D721Med (cell line): Measurements from ENCODE around the gene HECTD1.
"Not testable (repeated sequence)": the region's sequence is repeated elsewhere in the genome, so short reads cannot be mapped to it uniquely, and the experiment has no call there.

Experiments used
- DNase-seq: peaks from one replicate; pipeline ENCODE4 v3.0.0; 2011; ENCODE audit warnings: low spot score; ENCODE audit not compliant: insufficient read length
- FAIRE-seq: peaks from 2 replicates; lab custom pipeline; 2011; peaks lifted over from hg19 to GRCh38; lab: Jason Lieb, UNC
- CTCF ChIP-seq: IDR thresholded peaks from 2 replicates; pipeline ENCODE4 v1.5.1; 2012; ENCODE audit warnings: mild to moderate bottlenecking, control low read depth; ENCODE audit not compliant: insufficient read depth; ENCODE audit errors: missing control alignments

Gene HECTD1

GRCh38 chr14:31106768-31107167 lies 100.8 kb downstream of the HECTD1 start:
- FAIRE-seq, result no peak
- no peak for TF ChIP-seq CTCF

GRCh38 chr14:31097081-31097480 lies 110.5 kb downstream of the HECTD1 start:
- no peak for FAIRE-seq
- no peak for DNase-seq
- no peak for TF ChIP-seq CTCF

More at GRCh38 chr14:31106768-31107167, 100.8 kb downstream of the HECTD1 start:
- no peak for DNase-seq

- no peak for DNase-seq
- FAIRE-seq, result no peak
- no peak for TF ChIP-seq CTCF
Measured at GRCh38 chr14:31096255-31096654, 111.3 kb downstream of the HECTD1 start.

- not testable (repeated sequence) for DNase-seq, FAIRE-seq
Measured at GRCh38 chr14:31095817-31096216, 111.8 kb downstream of the HECTD1 start.

- not testable (repeated sequence) for DNase-seq, FAIRE-seq
Measured at GRCh38 chr14:31093884-31094839, 113.4 kb downstream of the HECTD1 start.

- no peak for TF ChIP-seq CTCF
- FAIRE-seq (no peak), DNase-seq (no peak)
Measured at GRCh38 chr14:31092160-31092708, 115.4 kb downstream of the HECTD1 start.

- FAIRE-seq, result no peak
- no peak for DNase-seq
- TF ChIP-seq CTCF, result no peak
Measured at GRCh38 chr14:31090883-31091764, 116.5 kb downstream of the HECTD1 start.

- DNase-seq, FAIRE-seq: not testable (repeated sequence)
Measured at GRCh38 chr14:31086466-31086865, 121.1 kb downstream of the HECTD1 start.
